Endothelial cell of umbilical vein (primary cell): Measurements from ENCODE around the gene CCDC12. TPM values are rescaled to one million over a fixed set of nuclear protein-coding genes. Genes with fewer than 3 reads are reported as not detected.

Source experiments
- BruUV-seq: library from RNA; stranded (reverse); fragments of 400-500 nt; replicated peaks from 2 replicates; lab custom pipeline; 2021; lab: Mats Ljungman, UMichigan
- CTCF ChIA-PET: fragments of 300-600, 350-600 bp; sonication (Branson Sonifier 250); formaldehyde crosslinking; loops from one replicate; lab custom pipeline; 2021; ENCODE audit warnings: antibody characterized with exemption, inconsistent platforms; lab: Charles Lee
- POLR2A ChIA-PET: fragments of 300-600, 350-600 bp; sonication (Branson Sonifier 250); formaldehyde crosslinking; loops from one replicate; lab custom pipeline; 2021; ENCODE audit warnings: antibody characterized with exemption, inconsistent platforms; lab: Charles Lee
- DNase-seq: peaks from one replicate; pipeline ENCODE4 v3.0.0-alpha.2; 2011; ENCODE audit warnings: low read depth, low spot score
- FAIRE-seq: peaks from 2 replicates; lab custom pipeline; 2011; peaks lifted over from hg19 to GRCh38; lab: Jason Lieb, UNC
- H2AFZ ChIP-seq: 2 replicates; pipeline ENCODE4 v1.6.0; 2012; ENCODE audit warnings: low read depth, low read length, control low read depth, inconsistent platforms
- H3K27ac ChIP-seq: 2 replicates; pipeline ENCODE4 v1.5.1; 2011; ENCODE audit warnings: low read depth, mild to moderate bottlenecking, control low read depth, low read length, moderate library complexity; ENCODE audit not compliant: insufficient read depth
- H3K27me3 ChIP-seq, 2 experiments: 2 replicates each; pipeline versions ENCODE4 v1.6.0 to v1.6.1; 2011; ENCODE audit warnings: low read length in 2 of 2, mixed read lengths in 1 of 2; ENCODE audit not compliant: control insufficient read depth in 2 of 2, insufficient read depth in 2 of 2
- H3K36me3 ChIP-seq, 2 experiments: 2 replicates in 1 of 2; 3 replicates in 1 of 2; pipeline ENCODE4 v1.5.1; 2011; ENCODE audit warnings: low read length in 2 of 2, mild to moderate bottlenecking in 1 of 2, moderate library complexity in 1 of 2; ENCODE audit not compliant: control insufficient read depth in 2 of 2, insufficient read depth in 2 of 2; ENCODE audit errors: extremely low read depth in 1 of 2
- H3K4me1 ChIP-seq: 3 replicates; pipeline ENCODE4 v1.5.1; 2011; ENCODE audit warnings: mild to moderate bottlenecking, low read length; ENCODE audit not compliant: control insufficient read depth, insufficient read depth; ENCODE audit errors: extremely low read depth
- H3K4me2 ChIP-seq: 2 replicates; pipeline ENCODE4 v1.6.1; 2011; ENCODE audit warnings: low read length, control low read depth, mixed read lengths; ENCODE audit not compliant: insufficient read depth
- H3K4me3 ChIP-seq, 3 experiments: fragments of 200-600 bp in 1 of 3; sonication (generic), shearing (Covaris generic) in 1 of 3; replicated peaks in 1 of 3; 2 replicates each; pipeline ENCODE4 v1.5.1; 2011 to 2016; ENCODE audit warnings: control low read depth in 3 of 3, low read length in 3 of 3, mild to moderate bottlenecking in 2 of 3, inconsistent platforms in 1 of 3, low read depth in 1 of 3, moderate library complexity in 1 of 3; ENCODE audit not compliant: insufficient read depth in 1 of 3
- H3K79me2 ChIP-seq: 2 replicates; pipeline ENCODE4 v1.6.0; 2012; ENCODE audit warnings: low read length, inconsistent platforms; ENCODE audit not compliant: control insufficient read depth, insufficient read depth
- H3K9ac ChIP-seq: replicated peaks from 2 replicates; pipeline ENCODE3; 2011; ENCODE audit warnings: low read length, control low read depth; ENCODE audit not compliant: insufficient read depth; ENCODE audit errors: extremely low read depth
- H3K9me1 ChIP-seq: replicated peaks from 3 replicates; pipeline ENCODE4 v1.6.0; 2011; ENCODE audit warnings: mild to moderate bottlenecking, low read length; ENCODE audit not compliant: control insufficient read depth, insufficient read depth; ENCODE audit errors: extremely low read depth
- H3K9me3 ChIP-seq: replicated peaks from 2 replicates; pipeline ENCODE4 v1.5.1; 2012; ENCODE audit warnings: low read length, inconsistent platforms; ENCODE audit not compliant: control insufficient read depth, insufficient read depth
- H4K20me1 ChIP-seq: replicated peaks from 2 replicates; pipeline ENCODE3; 2011; ENCODE audit warnings: mild to moderate bottlenecking, low read length; ENCODE audit not compliant: control insufficient read depth, insufficient read depth; ENCODE audit errors: extremely low read depth
- CTCF ChIP-seq, 2 donors: IDR thresholded peaks; 1 replicate in 1 of 2; 2 replicates in 1 of 2; pipeline ENCODE4 v1.5.1; 2011; ENCODE audit warnings: low read length in 2 of 2, mild to moderate bottlenecking in 2 of 2, moderate library complexity in 2 of 2, control low read depth in 1 of 2, inconsistent platforms in 1 of 2, low read depth in 1 of 2; ENCODE audit not compliant: insufficient read depth in 1 of 2; ENCODE audit errors: extremely low read depth in 1 of 2
- EZH2 ChIP-seq: IDR thresholded peaks from 2 replicates; pipeline ENCODE4 v1.6.1; 2012; ENCODE audit warnings: borderline replicate concordance, low read depth, mild to moderate bottlenecking, moderate library complexity, low read length, inconsistent platforms; ENCODE audit not compliant: severe bottlenecking
- FOS ChIP-seq: IDR thresholded peaks from 2 replicates; pipeline ENCODE4 v1.6.1; 2011; ENCODE audit warnings: mild to moderate bottlenecking, low read length, moderate library complexity, borderline replicate concordance; ENCODE audit not compliant: insufficient read depth
- GATA2 ChIP-seq: IDR thresholded peaks from 2 replicates; pipeline ENCODE4 v1.7.0; 2011; ENCODE audit warnings: low read depth, mild to moderate bottlenecking, moderate library complexity, mixed read lengths, low read length; ENCODE audit not compliant: insufficient read length, insufficient read depth
- JUN ChIP-seq: IDR thresholded peaks from 2 replicates; pipeline ENCODE4 v1.6.1; 2011; ENCODE audit warnings: borderline replicate concordance, low read depth; ENCODE audit not compliant: insufficient read length, insufficient read depth
- MYC ChIP-seq: IDR thresholded peaks from one replicate; pipeline ENCODE4 v1.6.1; 2011; ENCODE audit warnings: mild to moderate bottlenecking, low read depth, low read length
- POLR2A ChIP-seq: IDR thresholded peaks from 2 replicates; pipeline ENCODE4 v1.6.1; 2012; ENCODE audit warnings: low read depth, mild to moderate bottlenecking, control low read depth, low read length
- POLR2AphosphoS5 ChIP-seq: IDR thresholded peaks from 2 replicates; pipeline ENCODE4 v1.6.1; 2012; ENCODE audit warnings: low read depth, mild to moderate bottlenecking, control low read depth, low read length, moderate library complexity; ENCODE audit not compliant: insufficient read depth
- dilution Hi-C: fragments of 300-500 bp; cut with MboI; formaldehyde crosslinking; loops from one replicate; pipeline ENCODE4 v1.15.0; 2019; ENCODE audit warnings: low sequenced_read_pairs; ENCODE audit not compliant: extremely low pct_ligation_motif_present
- intact Hi-C: fragments of 100-400 bp; cut with micrococcal nuclease; formaldehyde crosslinking; loops from one replicate; pipeline ENCODE4 v1.10.0; 2022
- polyA plus RNA-seq, 4 experiments: library from polyadenylated mRNA; depleted of rRNA in 3 of 4; stranded (reverse) in 3 of 4; unstranded in 1 of 4; fragments of >200 nt; gene quantifications; 2 replicates each; pipeline versions ENCODE4 v1.2.1 to v1.2.3, GENCODE V29; 2011 to 2012; ENCODE audit warnings: missing spikeins in 1 of 4
- total RNA-seq: library from RNA; stranded (reverse); gene quantifications from 2 replicates; pipeline ENCODE4 v1.2.3, GENCODE V29; 2021
- TF ChIP-seq, protein P1 (sequence below): IDR thresholded peaks from 2 replicates; pipeline ENCODE4 v1.6.1; 2011; ENCODE audit not compliant: insufficient read depth, insufficient read length

The CCDC12 gene
- total and polyA plus RNA-seq, 2 donors (not counting 3 experiments of a cell fraction or from before 2014, with no cell fraction given): 35.1 to 50.5 TPM

- H3K9me1 ChIP-seq: no peaks in the 10 kb centered on the region
- H3K4me2 ChIP-seq: no peak overlapping the region
- no peaks in the 10 kb centered on the region for H3K36me3 ChIP-seq
- no peak for FAIRE-seq
- intact Hi-C loops: no loop called here
- DNase-seq: no peak
- H3K27ac ChIP-seq: no peak overlapping the region
- CTCF ChIA-PET: interaction anchor here (1.4 to 4.2 kb wide), 2 partner anchors 9 to 180 kb away, joined by 4 to 19 read pairs; no protein-coding TSS in a partner anchor
- H3K4me1 ChIP-seq: no peaks in the 10 kb centered on the region
- no TSS peak for BruUV-seq
- H2AFZ ChIP-seq: no peak overlapping the region
- no peak overlapping the region for H3K4me3 ChIP-seq
- H3K27me3 ChIP-seq: peaks cover 32 to 40% of the 10 kb centered on the region in 2 experiments
- no peaks in the 10 kb centered on the region for H3K9me3 ChIP-seq
- dilution Hi-C loops: no loop called here
- H3K79me2 ChIP-seq: no peaks in the 10 kb centered on the region
- H4K20me1 ChIP-seq: no peaks in the 10 kb centered on the region
- H3K9ac ChIP-seq: no peak overlapping the region
- TF ChIP-seq CTCF (IDR thresholded peaks at IDR 0.05; ENCODE audit: extremely low read depth in 1 of 2, insufficient read depth in 1 of 2, low read depth in 1 of 2, low read length in 2 of 2) (no peak), FOS (no peak), POLR2AphosphoS5 (no peak), POLR2A (no peak), GATA2 (no peak), MYC (no peak), EZH2 (no peak), JUN (no peak)
- TF ChIP-seq, protein P1, sequence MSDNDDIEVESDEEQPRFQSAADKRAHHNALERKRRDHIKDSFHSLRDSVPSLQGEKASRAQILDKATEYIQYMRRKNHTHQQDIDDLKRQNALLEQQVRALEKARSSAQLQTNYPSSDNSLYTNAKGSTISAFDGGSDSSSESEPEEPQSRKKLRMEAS: no peak
- POLR2A ChIA-PET: no interaction called here
These were observed 90.9 kb downstream of the CCDC12 start for GRCh38 chr3:46885612-46886011.
